Cardiac muscle cell (in vitro differentiated cells and primary cell): ENCODE results near the gene DBNL. TPM values are rescaled to one million over a fixed set of nuclear protein-coding genes. Genes with fewer than 3 reads are reported as not detected.

Experiments used
- DNase-seq, 2 donors: peaks; one replicate each; pipeline versions ENCODE4 v3.0.0 to v3.0.0-alpha.2; 2010 to 2017; ENCODE audit warnings: low read depth in 1 of 2, low spot score in 1 of 2
- H3K27ac ChIP-seq: fragments of 200-600 bp; sonication (generic); 2 replicates; pipeline ENCODE4 v1.5.1; 2016
- H3K27me3 ChIP-seq: fragments of 200-600 bp; sonication (generic); 2 replicates; pipeline ENCODE4 v1.6.0; 2016; ENCODE audit warnings: control low read depth
- H3K36me3 ChIP-seq: fragments of 200-600 bp; sonication (generic); 2 replicates; pipeline ENCODE4 v1.5.1; 2016; ENCODE audit warnings: control low read depth
- H3K4me1 ChIP-seq: fragments of 200-600 bp; sonication (generic); 2 replicates; pipeline ENCODE4 v1.8.1; 2017; ENCODE audit warnings: low read depth, mild to moderate bottlenecking, mixed run types
- H3K4me3 ChIP-seq: fragments of 200-600 bp; sonication (generic); 2 replicates; pipeline ENCODE4 v1.5.1; 2016; ENCODE audit warnings: mild to moderate bottlenecking
- H3K9me3 ChIP-seq: fragments of 200-600 bp; sonication (generic); 2 replicates; pipeline ENCODE4 v1.5.1; 2017; ENCODE audit warnings: low read depth, mild to moderate bottlenecking, control low read depth
- polyA plus RNA-seq: library from polyadenylated mRNA; unstranded; fragments of >200 nt; fragmentation: Nextera tagmentation; extraction: Ambion mirVana; gene quantifications from 2 replicates; pipeline ENCODE4 v1.2.1, GENCODE V29; 2016
- total RNA-seq: library from RNA; depleted of rRNA; stranded (reverse); fragments of >200 nt; gene quantifications from 2 replicates; pipeline ENCODE4 v1.2.3, GENCODE V29; 2016
- TF ChIP-seq, protein P1 (sequence below): IDR thresholded peaks from 2 replicates; pipeline ENCODE4 v1.5.1; 2012; ENCODE audit warnings: low read depth, mild to moderate bottlenecking, low read length

The DBNL gene
- total and polyA plus RNA-seq, 2 experiments from 2014 or later: 129 to 130 TPM

- no peak overlapping the region for H3K27ac ChIP-seq
- DNase-seq: no peak
- no peak overlapping the region for H3K4me3 ChIP-seq
- H3K36me3 ChIP-seq: no peaks in the 10 kb centered on the region
- TF ChIP-seq, protein P1, sequence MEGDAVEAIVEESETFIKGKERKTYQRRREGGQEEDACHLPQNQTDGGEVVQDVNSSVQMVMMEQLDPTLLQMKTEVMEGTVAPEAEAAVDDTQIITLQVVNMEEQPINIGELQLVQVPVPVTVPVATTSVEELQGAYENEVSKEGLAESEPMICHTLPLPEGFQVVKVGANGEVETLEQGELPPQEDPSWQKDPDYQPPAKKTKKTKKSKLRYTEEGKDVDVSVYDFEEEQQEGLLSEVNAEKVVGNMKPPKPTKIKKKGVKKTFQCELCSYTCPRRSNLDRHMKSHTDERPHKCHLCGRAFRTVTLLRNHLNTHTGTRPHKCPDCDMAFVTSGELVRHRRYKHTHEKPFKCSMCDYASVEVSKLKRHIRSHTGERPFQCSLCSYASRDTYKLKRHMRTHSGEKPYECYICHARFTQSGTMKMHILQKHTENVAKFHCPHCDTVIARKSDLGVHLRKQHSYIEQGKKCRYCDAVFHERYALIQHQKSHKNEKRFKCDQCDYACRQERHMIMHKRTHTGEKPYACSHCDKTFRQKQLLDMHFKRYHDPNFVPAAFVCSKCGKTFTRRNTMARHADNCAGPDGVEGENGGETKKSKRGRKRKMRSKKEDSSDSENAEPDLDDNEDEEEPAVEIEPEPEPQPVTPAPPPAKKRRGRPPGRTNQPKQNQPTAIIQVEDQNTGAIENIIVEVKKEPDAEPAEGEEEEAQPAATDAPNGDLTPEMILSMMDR: no peak
- H3K27me3 ChIP-seq: no peaks in the 10 kb centered on the region
- peaks cover 2% of the 10 kb centered on the region for H3K4me1 ChIP-seq
- H3K9me3 ChIP-seq: no peaks in the 10 kb centered on the region
Measured at GRCh38 chr7:44096326-44096881, 51.9 kb downstream of the DBNL start.

- H3K36me3 ChIP-seq: no peaks in the 10 kb centered on the region
- no peak overlapping the region for H3K27ac ChIP-seq
- DNase-seq: no peak
- H3K4me1 ChIP-seq: peaks cover 2% of the 10 kb centered on the region
- TF ChIP-seq, protein P1: no peak
- no peaks in the 10 kb centered on the region for H3K9me3 ChIP-seq
- H3K4me3 ChIP-seq: no peak overlapping the region
- H3K27me3 ChIP-seq: no peaks in the 10 kb centered on the region
Measured at GRCh38 chr7:44097064-44097932, 52.8 kb downstream of the DBNL start.

GRCh38 chr7:44098092-44099068 lies 53.9 kb downstream of the DBNL start:
- Histone ChIP-seq H3K4me3 (no peak overlapping the region), H3K4me1 (peaks cover 2% of the 10 kb centered on the region), H3K9me3 (no peaks in the 10 kb centered on the region), H3K36me3 (no peaks in the 10 kb centered on the region), H3K27me3 (no peaks in the 10 kb centered on the region), H3K27ac (no peak overlapping the region)
- no peak for DNase-seq
- TF ChIP-seq, protein P1: no peak

GRCh38 chr7:44099669-44100068 lies 55.2 kb downstream of the DBNL start:
- H3K27ac ChIP-seq: no peak overlapping the region
- H3K4me1 ChIP-seq: peaks cover 2% of the 10 kb centered on the region
- DNase-seq: no peak
- TF ChIP-seq, protein P1: no peak
- H3K9me3 ChIP-seq: no peaks in the 10 kb centered on the region
- H3K36me3 ChIP-seq: no peaks in the 10 kb centered on the region
- no peak overlapping the region for H3K4me3 ChIP-seq
- no peaks in the 10 kb centered on the region for H3K27me3 ChIP-seq
